ENCODE results near the gene OSR1. TPM values are rescaled to one million over a fixed set of nuclear protein-coding genes. Genes with fewer than 3 reads are reported as not detected.

OSR1 gene
- total and polyA plus RNA-seq, 10 of the 15 experiments (the other 5 are each of a cell fraction or from before 2014, with no cell fraction given) = not detected

GRCh38 chr2:19369341-19369955 is 11.0 kb upstream of the OSR1 start:
- H3K36me3 ChIP-seq (ENCODE audit: control insufficient read depth in 2 of 2, insufficient read depth in 2 of 2, low read length in 1 of 2) = no peaks in the 10 kb centered on the region
- no peak overlapping the region for H3K4me3 ChIP-seq
- ChIA-PET POLR2A (no interaction called here), SMC1A (ENCODE audit: uncharacterized antibody, unreplicated experiment) (interaction anchor here (1.8 kb wide), 1 partner anchor 21 kb away, joined by 7 read pairs; no protein-coding TSS in a partner anchor), CTCF (no interaction called here), RAD21 (ENCODE audit: unreplicated experiment) (no interaction called here)
- peaks cover 6% of the 10 kb centered on the region in 2 experiments; a peak in 3 of 4 replicates for H3K27me3 ChIP-seq (replicated peaks in 1 of 2; ENCODE audit: control insufficient read depth in 2 of 2, insufficient read depth in 2 of 2, low read length in 1 of 2)
- H3K27ac ChIP-seq (ENCODE audit: control insufficient read depth, insufficient read depth) = no peak overlapping the region
- ATAC-seq (no peak), FAIRE-seq (no peak), DNase-seq (ENCODE audit: low read depth, low spot score) (no peak)
- no peak overlapping the region for H3K9ac ChIP-seq (ENCODE audit: control insufficient read depth, insufficient read depth, low read length)
- no peaks in the 10 kb centered on the region for H3K4me1 ChIP-seq (ENCODE audit: control insufficient read depth, insufficient read depth, low read length)
- intact Hi-C loops (cut with micrococcal nuclease; ENCODE audit: unreplicated experiment) = no loop called here
- no peak overlapping the region for H3K4me2 ChIP-seq (ENCODE audit: control insufficient read depth, insufficient read depth)
- BruUV-seq (replicated peaks) = no TSS peak
- no peak for TF ChIP-seq SMAD5 (IDR thresholded peaks at IDR 0.05; ENCODE audit: low read depth)
- TF ChIP-seq ZBTB33 (IDR thresholded peaks at IDR 0.05) = no peak
- TF ChIP-seq NFYA (IDR thresholded peaks at IDR 0.05; ENCODE audit: borderline replicate concordance, low read depth, low read length) = no peak
- TF ChIP-seq CUX1 (IDR thresholded peaks at IDR 0.05; ENCODE audit: insufficient replicate concordance, low read depth, low read length) = no peak
- TF ChIP-seq TBL1XR1 (IDR thresholded peaks at IDR 0.05; ENCODE audit: low read depth, low read length) = no peak
- no peak for TF ChIP-seq E2F4 (IDR thresholded peaks at IDR 0.05; ENCODE audit: low read depth, low read length)
- TF ChIP-seq RB1 (IDR thresholded peaks at IDR 0.05; ENCODE audit: borderline replicate concordance) = no peak
- no peak overlapping the region for H2AFZ ChIP-seq (ENCODE audit: control insufficient read depth, low read depth, low read length)
- no peaks in the 10 kb centered on the region for H3K9me3 ChIP-seq (replicated peaks; ENCODE audit: control insufficient read depth, insufficient read depth, low read length)
- WGBS (ENCODE audit: insufficient coverage, insufficient replicate concordance, low lambda C conversion rate, missing lambda C conversion rate) = 61% methylated on average over 2 of the region's 2 CpGs
- no peaks in the 10 kb centered on the region for H3K79me2 ChIP-seq (ENCODE audit: control insufficient read depth, insufficient read depth, low read length)
- in situ Hi-C loops (cut with MboI) = loop anchor here (10.0 kb wide), 1 partner anchor 845 kb away; no protein-coding TSS in a partner anchor
- no peaks in the 10 kb centered on the region for H4K20me1 ChIP-seq (ENCODE audit: control insufficient read depth, insufficient read depth)
